Anterior cingulate cortex (tissue), 58 donors: ENCODE results near the gene ZNF839.
A peak's percentile ranks its signal among the peaks of the same experiment; 100 is the strongest.
"Not testable (repeated sequence)": the region's sequence is repeated elsewhere in the genome, so short reads cannot be mapped to it uniquely, and the experiment has no call there.

Experiments
- DNase-seq, 58 donors: peaks; one replicate each; lab custom pipeline; 2025; lab: John Stamatoyannopoulos, UW

The ZNF839 gene

GRCh38 chr14:102333795-102334705 lies 14.5 kb downstream of the ZNF839 start:
- DNase-seq, result no peak

- DNase-seq, result no peak
Observed at GRCh38 chr14:102335163-102335562, 15.6 kb downstream of the ZNF839 start.

- DNase-seq, result no peak
Observed at GRCh38 chr14:102338724-102339123, 19.2 kb downstream of the ZNF839 start.

- DNase-seq, result no peak
Observed at GRCh38 chr14:102341566-102341965, 22.0 kb downstream of the ZNF839 start.

GRCh38 chr14:102342238-102342637 lies 22.7 kb downstream of the ZNF839 start:
- no peak for DNase-seq

GRCh38 chr14:102344084-102344483 lies 24.5 kb downstream of the ZNF839 start:
- DNase-seq, result peak in 1 of 58 donors; percentile 61

- peak in 52 of 58 donors; percentile 8 to 90 (median 70) for DNase-seq
Observed at GRCh38 chr14:102344485-102344884, 24.9 kb downstream of the ZNF839 start.

- DNase-seq, result no peak
Observed at GRCh38 chr14:102345232-102345631, 25.7 kb downstream of the ZNF839 start.

GRCh38 chr14:102346645-102347044 lies 27.1 kb downstream of the ZNF839 start:
- DNase-seq, result no peak

GRCh38 chr14:102348376-102348775 lies 28.8 kb downstream of the ZNF839 start:
- DNase-seq, result no peak

GRCh38 chr14:102351023-102351422 lies 31.5 kb downstream of the ZNF839 start:
- no peak for DNase-seq

- DNase-seq, result not testable (repeated sequence)
Observed at GRCh38 chr14:102351593-102351992, 32.0 kb downstream of the ZNF839 start.

GRCh38 chr14:102352213-102352612 lies 32.7 kb downstream of the ZNF839 start:
- peak in 3 of 58 donors; percentile 13 to 26 (median 23) for DNase-seq

- DNase-seq, result no peak
Observed at GRCh38 chr14:102353126-102353619, 33.6 kb downstream of the ZNF839 start.

GRCh38 chr14:102356280-102356679 lies 36.7 kb downstream of the ZNF839 start:
- DNase-seq, result no peak

- no peak for DNase-seq
Observed at GRCh38 chr14:102359341-102359740, 39.8 kb downstream of the ZNF839 start.

GRCh38 chr14:102360388-102360787 lies 40.8 kb downstream of the ZNF839 start:
- no peak for DNase-seq

- no peak for DNase-seq
Observed at GRCh38 chr14:102362084-102362483, 42.5 kb downstream of the ZNF839 start.

- peak; percentile 63 to 99 (median 97) for DNase-seq
Observed at GRCh38 chr14:102362545-102363181, 43.1 kb downstream of the ZNF839 start, which contains the start of the genes CINP and TECPR2. CINP (minus strand) TSS chr14:102362890; CDS start chr14:102362851, 39 bp downstream. TECPR2 (plus strand) TSS chr14:102362941; CDS start chr14:102376722, 13,781 bp downstream.

- peak in 26 of 58 donors; percentile 37 to 86 (median 63) for DNase-seq
Observed at GRCh38 chr14:102363182-102363943, 43.8 kb downstream of the ZNF839 start.
